ENCODE measurements around the gene MRPL24.

MRPL24 gene

GRCh38 chr1:156692925-156693847 lies 47.7 kb downstream of the MRPL24 start:
- DNase-seq (ENCODE audit: low read depth in 1 of 2, low spot score in 1 of 2): no peak

GRCh38 chr1:156692441-156692924 lies 48.4 kb downstream of the MRPL24 start:
- DNase-seq (ENCODE audit: low read depth in 1 of 2, low spot score in 1 of 2): no peak

DNA sequence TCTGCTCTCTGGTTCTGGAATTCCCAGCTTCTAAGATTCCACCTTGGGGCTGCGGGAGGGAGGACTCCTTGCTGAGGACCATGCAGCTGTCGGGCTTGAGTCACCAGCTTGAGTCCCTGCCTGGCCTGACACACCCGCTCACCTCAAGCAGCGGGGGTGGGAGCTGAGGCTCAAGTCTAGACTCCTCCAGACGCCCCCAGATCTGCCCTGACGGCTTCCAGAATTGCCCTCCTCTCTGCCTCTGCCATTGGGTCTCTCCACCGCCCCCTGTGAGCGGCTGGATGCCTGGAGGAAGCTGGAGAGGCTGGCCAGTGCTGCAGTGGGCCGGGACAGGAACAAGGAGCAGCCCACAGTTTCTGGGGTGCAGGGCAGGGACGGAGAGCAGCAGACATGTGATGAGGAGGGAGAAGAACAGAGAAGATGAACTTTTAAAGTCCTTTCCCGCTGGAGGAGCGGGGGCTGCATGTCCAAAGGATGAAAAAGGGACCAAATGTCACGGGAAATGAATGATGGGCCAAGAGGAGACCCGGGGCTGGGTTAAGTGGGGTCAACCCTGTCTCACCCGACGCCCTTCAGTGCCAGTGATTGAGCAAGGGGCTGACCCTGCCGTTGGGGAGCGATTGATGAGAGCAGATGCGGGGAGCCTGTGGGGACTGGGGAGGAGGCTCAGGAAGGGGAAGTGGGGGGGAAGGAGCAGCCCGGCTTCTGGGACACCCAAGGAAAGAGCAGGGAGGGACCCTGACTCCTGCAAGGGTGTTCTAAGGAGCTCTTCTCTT lies 49.0 kb downstream of the MRPL24 start:
- no peak for DNase-seq (ENCODE audit: low read depth in 1 of 2, low spot score in 1 of 2)

GRCh38 chr1:156691191-156691590 lies 49.7 kb downstream of the MRPL24 start:
- DNase-seq (ENCODE audit: low read depth in 1 of 2, low spot score in 1 of 2): no peak

DNA sequence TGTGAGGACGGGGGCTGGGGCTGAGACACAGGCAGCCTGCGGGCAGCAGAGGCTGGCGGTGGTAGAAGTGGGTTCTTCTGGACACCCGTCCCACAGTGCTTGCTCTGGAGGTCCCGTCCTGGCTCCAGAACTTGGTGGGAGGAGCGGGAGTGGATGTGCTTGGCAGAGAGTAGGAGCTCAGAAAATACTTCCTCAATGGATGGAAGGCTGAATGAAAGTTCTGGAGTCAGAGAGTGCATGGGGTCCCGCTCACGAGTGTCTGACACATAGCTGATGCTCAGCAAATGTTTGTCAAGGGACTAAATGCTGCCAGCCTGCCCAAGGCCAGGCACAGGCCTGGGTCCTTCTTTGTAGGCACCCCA lies 50.2 kb downstream of the MRPL24 start:
- no peak for DNase-seq (ENCODE audit: low read depth in 1 of 2, low spot score in 1 of 2)

- no peak for DNase-seq (ENCODE audit: low read depth in 1 of 2, low spot score in 1 of 2)
Observed at GRCh38 chr1:156689953-156690674, 50.8 kb downstream of the MRPL24 start.

DNA sequence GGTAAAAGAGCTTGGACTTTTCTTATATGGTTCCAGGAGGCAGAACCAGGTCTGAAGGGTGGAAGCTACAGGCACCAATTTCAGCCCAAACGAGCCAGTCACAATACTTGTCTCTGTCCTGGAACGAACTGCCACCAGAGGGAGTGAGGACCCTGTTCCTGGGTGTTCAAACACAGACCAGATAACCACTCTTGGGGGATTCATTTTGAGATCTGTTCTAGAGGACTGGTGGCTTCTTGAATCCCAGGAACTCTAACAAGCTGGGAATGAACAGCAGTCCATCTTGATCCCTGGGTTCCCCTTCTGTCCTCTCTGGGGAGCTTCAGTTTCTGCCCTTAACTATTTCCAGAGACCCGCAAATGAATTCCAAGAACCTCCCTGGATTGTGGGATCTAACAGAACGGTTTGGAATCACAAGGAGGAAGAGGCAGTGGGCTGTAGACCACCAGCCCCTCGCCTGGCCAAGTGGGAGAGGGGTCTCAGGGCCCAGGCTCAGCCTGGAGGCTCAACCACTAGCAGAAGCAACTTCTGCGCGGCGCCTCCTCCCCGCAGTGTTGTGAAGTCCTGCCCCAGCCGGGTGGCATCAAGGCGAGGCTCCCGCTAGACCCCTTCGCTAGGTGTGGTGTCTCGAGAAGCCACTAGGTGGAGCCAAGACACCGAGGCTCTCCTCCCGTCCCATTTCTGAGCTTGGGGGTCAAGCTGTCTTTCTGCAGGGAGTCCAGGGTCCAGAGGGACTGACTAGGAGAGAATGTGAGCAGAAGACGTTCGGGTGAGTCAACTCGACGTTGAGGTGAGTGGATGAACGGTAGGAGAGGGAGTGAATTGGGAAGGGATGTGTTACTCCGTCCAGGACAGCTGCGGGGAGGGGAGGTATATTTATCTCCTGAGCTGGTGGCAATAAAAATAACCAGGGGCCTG lies 51.6 kb downstream of the MRPL24 start:
- peak; percentile 48 to 57 for DNase-seq (ENCODE audit: low read depth in 1 of 2, low spot score in 1 of 2)
